Heart right ventricle (tissue), 16 donors: ENCODE data around the gene ABHD4. TPM values are rescaled to one million over a fixed set of nuclear protein-coding genes. Genes with fewer than 3 reads are reported as not detected.

Experiments
- ATAC-seq, 8 donors: fragments of 200-7000 bp; cut with Tn5 transposase; one replicate each; pipeline ENCODE4 v1.9.1; 2020; ENCODE audit warnings: mild to moderate bottlenecking in 8 of 8, moderate library complexity in 8 of 8, moderate number of reproducible peaks in 1 of 8
- DNase-seq, 2 donors: peaks; one replicate each; pipeline ENCODE4 v3.0.0-alpha.2; 2020
- H3K27ac ChIP-seq, 10 donors: fragments of 200-600 bp; sonication (generic) in 2 of 10; one replicate each; pipeline versions ENCODE4 v1.5.0 to v1.8.0; 2020 to 2022; ENCODE audit warnings: mild to moderate bottlenecking in 3 of 10
- H3K27me3 ChIP-seq, 7 donors: fragments of 200-600 bp; one replicate each; pipeline ENCODE4 v1.8.0; 2021 to 2022; ENCODE audit warnings: mild to moderate bottlenecking in 2 of 7
- H3K36me3 ChIP-seq, 9 donors: fragments of 200-600 bp; sonication (generic) in 1 of 9; one replicate each; pipeline versions ENCODE4 v1.5.0 to v1.8.0; 2020 to 2022; ENCODE audit warnings: mild to moderate bottlenecking in 2 of 9
- H3K4me1 ChIP-seq, 9 donors: fragments of 200-600 bp; sonication (generic) in 1 of 9; one replicate each; pipeline versions ENCODE4 v1.5.0 to v1.8.0; 2020 to 2022; ENCODE audit warnings: mild to moderate bottlenecking in 4 of 9
- H3K4me3 ChIP-seq, 10 donors: fragments of 200-600 bp; sonication (generic) in 2 of 10; one replicate each; pipeline versions ENCODE4 v1.5.0 to v1.8.0; 2020 to 2022; ENCODE audit warnings: mild to moderate bottlenecking in 7 of 10, moderate library complexity in 2 of 10
- H3K9me3 ChIP-seq, 11 donors: fragments of 200-600 bp in 10 of 11; sonication (generic) in 2 of 11; one replicate each; pipeline versions ENCODE4 v1.5.0 to v1.8.0; 2013 to 2022; ENCODE audit warnings: mild to moderate bottlenecking in 2 of 11, control low read depth in 1 of 11, moderate library complexity in 1 of 11
- CTCF ChIP-seq, 9 donors: fragments of 200-600 bp; sonication (generic) in 2 of 9; IDR thresholded peaks; one replicate each; pipeline versions ENCODE4 v1.5.0 to v1.8.0; 2021 to 2022; ENCODE audit warnings: antibody characterized with exemption in 9 of 9, mild to moderate bottlenecking in 5 of 9, moderate library complexity in 1 of 9
- WGBS, 2 donors: extraction: QIAGEN DNeasy Blood & Tissue Kit; methylation state at CpG; one replicate each; pipeline ENCODE4 v1.1.7; 2013; ENCODE audit warnings: inconsistent platforms in 1 of 2; 5-methylcytosine and 5-hydroxymethylcytosine counted together
- intact Hi-C, 10 donors: fragments of 100-400 bp; cut with DNase I; formaldehyde crosslinking; loops; one replicate each; pipeline versions ENCODE4 v1.11.1 to v1.14.2; 2022
- polyA plus RNA-seq, 2 donors: library from polyadenylated mRNA; stranded (reverse); fragments of 200-250 nt; gene quantifications; one replicate each; pipeline ENCODE4 v1.2.3, GENCODE V29; 2013
- total RNA-seq, 10 donors: library from RNA; stranded (reverse); fragmentation: NEBNext Ultra II Directional in 3 of 10; extraction: Animal tissue kit (Norgen Biotek cat#: 25700) in 3 of 10; gene quantifications; one replicate each; pipeline versions ENCODE4 v1.2.1 to v1.2.4, GENCODE V29; 2021 to 2023
- donor health status: Arrhythmogenic right ventricular cardiomyopathy.
- donor health status: ischemic (EF 13 %, LVEDD 7.1; RV severe dilation, severe dysfunction).
- donor health status: healthy with polysubstance abuse.
- donor health status: DM: no; HTN: yes; CAD: no.
- donor health status: DM: no; HTN: no; CAD: no.
- donor health status: ischemic (EF 25% LVEDD 6.9; RV normal size, moderate dysfunction).
- donor health status: ischemic (EF 25% LVEDD 5.7; RV mildly dilated, moderate dysfunction).
- donor health status: healthy.
- donor health status: DM: yes; HTN: yes; CAD: no.
- donor health status: Ischemic cardiomyopathy.
- donor health status: ischemic (EF 35%, LVEDD 5.7; RV mildly dilated, moderate dysfunction).
- donor health status: nonischemic (EF 11% LVEDD 7.7; RV severe dilation, severe dysfunction).
- donor health status: DM: yes; HTN: yes; CAD: no.
- donor health status: PGD.
- donor health status: ischemic (EF 29% LVEDD 5.4; RV normal size, mild dysfunction).
- donor health status: nonischemic (EF 23%, LVEDD 6.1; RV moderate dilation, normal function).

ABHD4 gene
- total and polyA plus RNA-seq, 12 donors = 13.7 to 35.7 (median 20.8) TPM

- no peak for TF ChIP-seq CTCF (IDR thresholded peaks at IDR 0.05)
- Histone ChIP-seq H3K9me3 (no peaks in the 10 kb centered on the region), H3K4me3 (peak overlapping the region in 5 of 10 donors; percentile 69 to 91 (median 74)), H3K36me3 (peaks cover 0 to 12% (median 9%) of the 10 kb centered on the region in 9 donors), H3K4me1 (peaks cover 0 to 26% (median 21%) of the 10 kb centered on the region in 9 donors), H3K27ac (peak overlapping the region in 1 of 10 donors; percentile 91), H3K27me3 (no peaks in the 10 kb centered on the region)
- intact Hi-C loops = no loop called here
- 82 to 83% methylated on average over 6 of the region's 6 CpGs for WGBS, 2 donors
- DNase-seq = no peak
- no peak for ATAC-seq
Measured at GRCh38 chr14:22597265-22597664, 835 bp upstream of the ABHD4 start.

- peaks cover 0 to 17% (median 14%) of the 10 kb centered on the region in 9 donors for H3K36me3 ChIP-seq
- peak overlapping the region; percentile 69 to 91 (median 74) for H3K4me3 ChIP-seq
- H3K9me3 ChIP-seq = no peaks in the 10 kb centered on the region
- intact Hi-C loops = no loop called here
- no peaks in the 10 kb centered on the region for H3K27me3 ChIP-seq
- DNase-seq (no peak), ATAC-seq (peak in 3 of 8 donors; percentile 9 to 17 (median 13))
- peak overlapping the region in 9 of 10 donors; percentile 75 to 93 (median 83) for H3K27ac ChIP-seq
- TF ChIP-seq CTCF (IDR thresholded peaks at IDR 0.05) = no peak
- WGBS, 2 donors = 8 to 14% methylated on average over 9 of the region's 9 CpGs
- H3K4me1 ChIP-seq = peaks cover 0 to 26% (median 21%) of the 10 kb centered on the region in 9 donors
Measured at GRCh38 chr14:22597771-22598098, 365 bp upstream of the ABHD4 start.

- intact Hi-C loops = no loop called here
- H3K4me1 ChIP-seq = peaks cover 0 to 26% (median 21%) of the 10 kb centered on the region in 9 donors
- TF ChIP-seq CTCF (IDR thresholded peaks at IDR 0.05) = peak in 2 of 9 donors; percentile 22 to 30
- 8 to 14% methylated on average over 5 of the region's 5 CpGs for WGBS, 2 donors
- H3K27me3 ChIP-seq = no peaks in the 10 kb centered on the region
- peak overlapping the region; percentile 69 to 91 (median 74) for H3K4me3 ChIP-seq
- no peak for DNase-seq
- peaks cover 0 to 28% (median 25%) of the 10 kb centered on the region in 9 donors for H3K36me3 ChIP-seq
- H3K9me3 ChIP-seq = no peaks in the 10 kb centered on the region
- ATAC-seq = peak in 5 of 8 donors; percentile 60 to 79 (median 68)
- peak overlapping the region; percentile 31 to 93 (median 82) for H3K27ac ChIP-seq
Measured at GRCh38 chr14:22598896-22599244, 770 bp downstream of the ABHD4 start.

GRCh38 chr14:22599349-22599748 lies 1.2 kb downstream of the ABHD4 start:
- TF ChIP-seq CTCF (IDR thresholded peaks at IDR 0.05) = no peak
- ATAC-seq (no peak), DNase-seq (no peak)
- peak overlapping the region in 9 of 10 donors; percentile 69 to 91 (median 74) for H3K4me3 ChIP-seq
- intact Hi-C loops = no loop called here
- 87 to 90% methylated on average over 3 of the region's 3 CpGs for WGBS, 2 donors
- peak overlapping the region in 7 of 10 donors; percentile 77 to 93 (median 85) for H3K27ac ChIP-seq
- no peaks in the 10 kb centered on the region for H3K9me3 ChIP-seq
- no peaks in the 10 kb centered on the region for H3K27me3 ChIP-seq
- peaks cover 0 to 33% (median 30%) of the 10 kb centered on the region in 9 donors for H3K36me3 ChIP-seq
- H3K4me1 ChIP-seq = peaks cover 0 to 26% (median 21%) of the 10 kb centered on the region in 9 donors
